Astrocyte (in vitro differentiated cells and primary cell): ENCODE data around the gene UGT1A3.

Source experiments
- CTCF ChIP-seq: IDR thresholded peaks from 2 replicates; pipeline ENCODE4 v1.5.1; 2011; ENCODE audit warnings: low read depth, mild to moderate bottlenecking, inconsistent platforms, low read length, moderate library complexity; ENCODE audit not compliant: insufficient read depth
- EZH2 ChIP-seq: IDR thresholded peaks from 2 replicates; pipeline ENCODE4 v1.6.1; 2012; ENCODE audit warnings: mild to moderate bottlenecking, low read length, inconsistent platforms; ENCODE audit not compliant: insufficient read depth

GRCh38 chr2:233779722-233780121 lies 50.9 kb downstream of the UGT1A3 start:
- no peak for TF ChIP-seq CTCF
- no peak for TF ChIP-seq EZH2
